ENCODE data around the gene LCE3E.
"Not testable (repeated sequence)": the region's sequence is repeated elsewhere in the genome, so short reads cannot be mapped to it uniquely, and the experiment has no call there.

LCE3E gene

DNA sequence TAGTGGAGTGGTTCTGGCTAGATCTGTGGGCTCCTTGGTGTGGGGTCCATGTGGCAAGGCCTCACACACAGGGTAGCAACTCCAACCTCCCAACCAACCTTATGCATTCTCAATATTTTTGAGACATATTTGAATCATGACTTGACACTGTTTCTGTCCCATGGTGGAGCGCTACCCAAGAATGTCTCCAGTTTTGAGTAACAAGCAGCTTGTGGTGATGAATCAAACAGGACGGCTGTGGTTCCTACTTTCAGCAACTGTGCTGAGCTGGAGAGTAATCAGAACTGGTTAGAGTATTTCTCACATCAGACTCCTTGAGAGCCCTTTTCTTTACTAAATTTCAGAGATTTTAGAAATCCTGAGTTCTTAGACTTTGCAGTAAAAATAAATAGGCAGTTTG lies 10.6 kb upstream of the LCE3E start:
- H3K4me3 ChIP-seq (ENCODE audit: control insufficient read depth, low read depth, low read length), result no peak overlapping the region
- TF ChIP-seq, protein P1, sequence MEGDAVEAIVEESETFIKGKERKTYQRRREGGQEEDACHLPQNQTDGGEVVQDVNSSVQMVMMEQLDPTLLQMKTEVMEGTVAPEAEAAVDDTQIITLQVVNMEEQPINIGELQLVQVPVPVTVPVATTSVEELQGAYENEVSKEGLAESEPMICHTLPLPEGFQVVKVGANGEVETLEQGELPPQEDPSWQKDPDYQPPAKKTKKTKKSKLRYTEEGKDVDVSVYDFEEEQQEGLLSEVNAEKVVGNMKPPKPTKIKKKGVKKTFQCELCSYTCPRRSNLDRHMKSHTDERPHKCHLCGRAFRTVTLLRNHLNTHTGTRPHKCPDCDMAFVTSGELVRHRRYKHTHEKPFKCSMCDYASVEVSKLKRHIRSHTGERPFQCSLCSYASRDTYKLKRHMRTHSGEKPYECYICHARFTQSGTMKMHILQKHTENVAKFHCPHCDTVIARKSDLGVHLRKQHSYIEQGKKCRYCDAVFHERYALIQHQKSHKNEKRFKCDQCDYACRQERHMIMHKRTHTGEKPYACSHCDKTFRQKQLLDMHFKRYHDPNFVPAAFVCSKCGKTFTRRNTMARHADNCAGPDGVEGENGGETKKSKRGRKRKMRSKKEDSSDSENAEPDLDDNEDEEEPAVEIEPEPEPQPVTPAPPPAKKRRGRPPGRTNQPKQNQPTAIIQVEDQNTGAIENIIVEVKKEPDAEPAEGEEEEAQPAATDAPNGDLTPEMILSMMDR (conservative IDR thresholded peaks at IDR 0.05; ENCODE audit: control insufficient read depth, insufficient read depth, low read depth, low read length), result no peak
- DNase-seq (ENCODE audit: low read depth), result peak; percentile 7

DNA sequence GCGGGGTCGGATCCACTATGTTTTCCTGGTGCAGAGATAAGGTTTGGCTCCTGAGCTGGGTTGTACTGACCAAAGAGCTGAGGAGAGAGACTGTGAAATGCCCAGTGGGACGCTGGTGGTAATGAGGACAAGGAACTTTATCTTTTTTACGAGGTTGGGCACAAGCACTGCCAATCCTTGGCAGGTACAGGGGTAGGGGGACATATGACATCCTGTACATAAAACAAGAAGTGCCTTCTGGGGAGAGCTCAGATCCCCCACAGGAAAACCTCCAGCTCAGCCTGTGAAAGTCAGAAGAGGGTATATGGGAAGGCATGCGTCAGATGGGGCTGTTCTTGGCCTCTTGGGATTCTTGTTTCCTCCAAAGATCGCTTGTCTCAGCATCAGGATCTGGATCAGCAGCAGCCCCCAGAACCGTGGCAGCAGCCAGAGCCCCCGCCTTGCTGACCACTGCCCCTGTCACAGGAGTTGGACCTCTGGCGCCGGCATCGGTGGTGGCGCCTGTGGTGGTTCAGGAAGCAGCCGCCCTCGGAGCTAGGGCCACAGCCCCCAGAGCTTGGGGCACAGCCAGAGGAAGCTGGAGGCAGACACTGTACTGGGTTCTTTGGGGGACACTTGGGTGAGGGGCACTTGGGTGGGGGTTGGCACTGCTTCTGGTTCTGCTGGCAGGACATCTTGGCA lies 905 bp downstream of the LCE3E start:
- TF ChIP-seq, protein P1 (conservative IDR thresholded peaks at IDR 0.05; ENCODE audit: control insufficient read depth, insufficient read depth, low read depth, low read length), result no peak
- no peak for DNase-seq (ENCODE audit: low read depth)
- H3K4me3 ChIP-seq (ENCODE audit: control insufficient read depth, low read depth, low read length), result no peak overlapping the region

DNA sequence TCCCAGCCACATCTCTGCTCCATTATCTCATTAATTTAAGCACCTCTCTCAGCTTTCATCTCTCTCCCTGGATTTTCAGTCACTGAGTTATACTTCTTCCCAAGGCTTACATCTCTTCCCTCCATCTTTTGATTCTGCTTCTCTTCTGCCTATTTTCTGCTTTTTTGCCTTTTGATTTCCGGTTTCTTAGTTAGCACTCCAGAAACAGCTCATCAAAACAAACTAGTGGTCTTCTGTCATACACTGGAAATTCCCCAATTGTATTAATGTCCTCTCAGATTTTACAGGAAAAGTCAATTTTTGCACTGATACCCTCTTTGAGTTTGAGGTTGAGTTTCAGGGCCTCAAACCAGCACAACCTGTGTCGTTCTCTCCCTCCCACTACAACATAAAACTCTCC lies 1.5 kb downstream of the LCE3E start:
- no peak overlapping the region for H3K4me3 ChIP-seq (ENCODE audit: control insufficient read depth, low read depth, low read length)
- TF ChIP-seq, protein P1 (conservative IDR thresholded peaks at IDR 0.05; ENCODE audit: control insufficient read depth, insufficient read depth, low read depth, low read length), result no peak
- DNase-seq (ENCODE audit: low read depth), result no peak

DNA sequence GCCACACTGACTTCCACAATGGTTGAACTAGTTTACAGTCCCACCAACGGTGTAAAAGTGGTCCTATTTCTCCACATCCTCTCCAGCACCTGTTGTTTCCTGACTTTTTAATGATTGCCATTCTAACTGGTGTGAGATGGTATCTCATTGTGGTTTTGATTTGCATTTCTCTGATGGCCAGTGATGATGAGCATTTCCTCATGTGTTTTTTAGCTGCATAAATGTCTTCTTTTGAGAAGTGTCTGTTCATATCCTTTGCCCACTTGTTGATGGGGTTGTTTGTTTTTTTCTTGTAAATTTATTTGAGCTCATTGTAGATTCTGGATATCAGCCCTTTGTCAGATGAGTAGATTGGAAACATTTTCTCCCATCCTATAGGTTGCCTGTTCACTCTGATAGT lies 18.2 kb downstream of the LCE3E start:
- DNase-seq (ENCODE audit: low read depth); H3K4me3 ChIP-seq (ENCODE audit: control insufficient read depth, low read depth, low read length): not testable (repeated sequence)

DNA sequence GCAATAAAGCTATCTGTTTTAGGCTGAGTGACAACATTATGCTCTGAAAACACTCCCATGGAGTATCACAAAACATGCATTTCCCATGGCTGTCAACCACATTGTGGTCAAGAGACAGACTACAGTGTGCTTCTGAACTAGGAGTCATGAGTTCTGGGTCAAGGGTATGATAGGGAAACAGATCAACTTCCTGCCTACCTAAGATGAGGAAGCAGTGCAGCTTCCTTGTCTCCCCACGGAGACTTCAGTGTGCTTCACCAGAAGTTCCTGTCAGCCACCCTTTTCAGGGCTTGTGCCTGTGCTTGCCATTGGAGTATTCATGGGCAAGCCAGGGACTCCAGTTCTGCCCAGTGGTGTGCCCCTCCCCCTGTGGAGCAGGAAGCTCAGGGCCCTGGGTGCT lies 19.9 kb downstream of the LCE3E start:
- DNase-seq (ENCODE audit: low read depth), result no peak
- TF ChIP-seq, protein P1 (conservative IDR thresholded peaks at IDR 0.05; ENCODE audit: control insufficient read depth, insufficient read depth, low read depth, low read length), result no peak

DNA sequence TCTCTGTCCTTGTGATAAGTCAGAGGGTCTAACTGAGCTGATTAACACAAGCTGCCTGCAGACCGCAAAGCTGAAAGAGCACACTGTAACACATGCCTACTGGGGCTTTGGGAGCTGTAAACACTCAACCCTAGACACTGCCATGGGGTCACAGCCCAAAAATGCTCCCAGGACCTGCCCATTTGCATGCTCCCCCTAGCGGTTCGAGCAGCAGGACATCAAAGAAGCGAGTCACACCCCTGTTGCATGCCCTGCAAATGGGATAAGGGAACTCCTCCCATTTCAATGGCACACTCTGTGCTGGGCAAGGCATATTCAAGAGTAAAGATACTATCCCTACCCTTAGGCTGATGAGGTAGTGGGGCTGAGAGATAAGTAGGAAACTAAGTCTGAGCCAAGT lies 22.8 kb downstream of the LCE3E start:
- H3K4me3 ChIP-seq (ENCODE audit: control insufficient read depth, low read depth, low read length), result no peak overlapping the region
- TF ChIP-seq, protein P1 (conservative IDR thresholded peaks at IDR 0.05; ENCODE audit: control insufficient read depth, insufficient read depth, low read depth, low read length), result no peak
- DNase-seq (ENCODE audit: low read depth), result no peak

More for the DNA sequence above, 19.9 kb downstream of the LCE3E start:
- H3K4me3 ChIP-seq (ENCODE audit: control insufficient read depth, low read depth, low read length), result no peak overlapping the region

DNA sequence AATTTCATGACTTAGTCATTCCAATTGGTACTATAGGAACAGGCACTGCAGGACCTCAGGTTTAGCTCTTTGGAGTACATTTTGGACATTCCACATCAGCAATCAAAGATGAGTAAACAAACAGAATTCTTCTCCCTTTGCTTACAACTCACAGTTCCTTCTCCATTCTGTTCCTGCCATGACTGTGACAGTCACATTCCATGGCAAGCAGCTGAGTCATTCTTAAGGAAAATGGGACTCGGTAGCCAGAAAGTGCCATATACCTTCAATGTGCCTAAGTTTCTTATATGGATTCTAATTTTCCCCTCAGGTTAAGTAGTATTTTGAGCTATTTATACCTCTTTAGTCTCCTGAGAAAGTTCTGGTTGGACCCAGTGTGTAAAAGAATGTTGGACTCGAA lies 26.7 kb downstream of the LCE3E start:
- TF ChIP-seq, protein P1 (conservative IDR thresholded peaks at IDR 0.05; ENCODE audit: control insufficient read depth, insufficient read depth, low read depth, low read length), result no peak
- DNase-seq (ENCODE audit: low read depth), result no peak
- H3K4me3 ChIP-seq (ENCODE audit: control insufficient read depth, low read depth, low read length), result no peak overlapping the region
